Measurements from ENCODE around the gene CYP2A13. TPM values are rescaled to one million over a fixed set of nuclear protein-coding genes. Genes with fewer than 3 reads are reported as not detected.
A peak's percentile ranks its signal among the peaks of the same experiment; 100 is the strongest.
"Not testable (repeated sequence)": the region's sequence is repeated elsewhere in the genome, so short reads cannot be mapped to it uniquely, and the experiment has no call there.

The CYP2A13 gene
- total RNA-seq, 3 donors from 2014 or later, result not detected

GRCh38 chr19:41134616-41135015 is 46.4 kb downstream of the CYP2A13 start:
- intact Hi-C loops (cut with DNase I, micrococcal nuclease), result no loop called here
- H3K36me3 ChIP-seq (ENCODE audit: low read depth), result no peaks in the 10 kb centered on the region
- no peak for ATAC-seq

DNA sequence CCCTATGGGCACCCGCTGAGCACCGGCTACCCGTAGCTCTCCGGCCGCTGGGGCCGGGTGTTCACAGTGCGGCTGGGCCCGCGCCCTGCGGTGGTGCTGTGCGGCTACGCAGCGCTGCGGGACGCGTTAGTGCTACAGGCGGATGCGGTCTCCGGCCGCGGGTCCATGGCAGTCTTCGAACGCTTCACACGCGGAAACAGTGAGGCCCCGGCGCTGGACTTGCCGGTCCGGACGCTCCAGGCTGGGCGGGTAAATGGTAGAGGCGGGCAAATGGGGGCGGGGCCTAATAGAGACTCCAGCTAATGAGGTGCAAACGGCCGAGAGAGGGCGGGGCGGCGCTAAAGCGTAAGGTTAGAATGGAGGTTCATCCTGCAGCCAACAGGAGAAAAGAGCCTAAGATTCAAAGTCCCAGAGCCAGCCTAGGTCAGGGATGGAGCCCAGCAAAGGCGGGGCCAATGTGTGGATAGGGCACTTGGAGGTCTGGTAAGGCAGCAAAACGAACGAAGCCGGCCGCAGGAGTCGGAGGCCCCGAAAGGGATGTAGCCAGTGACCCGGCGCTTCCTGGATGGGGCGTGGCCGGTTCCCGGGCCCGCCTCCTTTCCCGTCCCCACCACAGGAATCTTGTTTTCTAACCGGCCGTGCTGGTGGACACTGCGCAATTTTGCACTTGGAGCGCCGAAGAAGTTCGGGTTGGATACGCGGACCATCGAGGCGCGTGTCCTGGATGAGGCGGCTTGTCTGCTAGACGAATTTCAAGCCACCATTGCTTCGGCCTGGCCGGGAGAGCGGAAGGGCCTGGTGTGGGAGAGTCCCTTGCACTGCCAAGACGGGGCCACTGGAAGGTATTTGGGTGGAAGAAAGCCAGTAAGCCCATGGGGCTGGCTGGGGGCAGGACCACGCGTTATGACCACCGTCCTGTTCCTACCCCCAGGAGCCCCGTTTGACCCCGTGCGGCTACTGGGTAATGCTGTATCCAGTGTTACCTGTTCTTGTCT is 47.4 kb downstream of the CYP2A13 start:
- ATAC-seq, result peak; percentile 96
- DNase-seq, result peak; percentile 73 to 84 (median 81)
- H3K36me3 ChIP-seq (ENCODE audit: low read depth); intact Hi-C loops (cut with DNase I, micrococcal nuclease); H3K9me3 ChIP-seq; H3K4me1 ChIP-seq (ENCODE audit: low read depth): not testable (repeated sequence)
- H3K4me3 ChIP-seq, result peak overlapping the region; percentile 11

More at GRCh38 chr19:41134616-41135015, 46.4 kb downstream of the CYP2A13 start:
- Histone ChIP-seq H3K4me1 (ENCODE audit: low read depth) (peaks cover 3% of the 10 kb centered on the region), H3K9me3 (no peaks in the 10 kb centered on the region), H3K4me3 (no peak overlapping the region)
- TF ChIP-seq, protein P1, sequence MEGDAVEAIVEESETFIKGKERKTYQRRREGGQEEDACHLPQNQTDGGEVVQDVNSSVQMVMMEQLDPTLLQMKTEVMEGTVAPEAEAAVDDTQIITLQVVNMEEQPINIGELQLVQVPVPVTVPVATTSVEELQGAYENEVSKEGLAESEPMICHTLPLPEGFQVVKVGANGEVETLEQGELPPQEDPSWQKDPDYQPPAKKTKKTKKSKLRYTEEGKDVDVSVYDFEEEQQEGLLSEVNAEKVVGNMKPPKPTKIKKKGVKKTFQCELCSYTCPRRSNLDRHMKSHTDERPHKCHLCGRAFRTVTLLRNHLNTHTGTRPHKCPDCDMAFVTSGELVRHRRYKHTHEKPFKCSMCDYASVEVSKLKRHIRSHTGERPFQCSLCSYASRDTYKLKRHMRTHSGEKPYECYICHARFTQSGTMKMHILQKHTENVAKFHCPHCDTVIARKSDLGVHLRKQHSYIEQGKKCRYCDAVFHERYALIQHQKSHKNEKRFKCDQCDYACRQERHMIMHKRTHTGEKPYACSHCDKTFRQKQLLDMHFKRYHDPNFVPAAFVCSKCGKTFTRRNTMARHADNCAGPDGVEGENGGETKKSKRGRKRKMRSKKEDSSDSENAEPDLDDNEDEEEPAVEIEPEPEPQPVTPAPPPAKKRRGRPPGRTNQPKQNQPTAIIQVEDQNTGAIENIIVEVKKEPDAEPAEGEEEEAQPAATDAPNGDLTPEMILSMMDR (IDR thresholded peaks at IDR 0.05), result no peak
- DNase-seq, result no peak

DNA sequence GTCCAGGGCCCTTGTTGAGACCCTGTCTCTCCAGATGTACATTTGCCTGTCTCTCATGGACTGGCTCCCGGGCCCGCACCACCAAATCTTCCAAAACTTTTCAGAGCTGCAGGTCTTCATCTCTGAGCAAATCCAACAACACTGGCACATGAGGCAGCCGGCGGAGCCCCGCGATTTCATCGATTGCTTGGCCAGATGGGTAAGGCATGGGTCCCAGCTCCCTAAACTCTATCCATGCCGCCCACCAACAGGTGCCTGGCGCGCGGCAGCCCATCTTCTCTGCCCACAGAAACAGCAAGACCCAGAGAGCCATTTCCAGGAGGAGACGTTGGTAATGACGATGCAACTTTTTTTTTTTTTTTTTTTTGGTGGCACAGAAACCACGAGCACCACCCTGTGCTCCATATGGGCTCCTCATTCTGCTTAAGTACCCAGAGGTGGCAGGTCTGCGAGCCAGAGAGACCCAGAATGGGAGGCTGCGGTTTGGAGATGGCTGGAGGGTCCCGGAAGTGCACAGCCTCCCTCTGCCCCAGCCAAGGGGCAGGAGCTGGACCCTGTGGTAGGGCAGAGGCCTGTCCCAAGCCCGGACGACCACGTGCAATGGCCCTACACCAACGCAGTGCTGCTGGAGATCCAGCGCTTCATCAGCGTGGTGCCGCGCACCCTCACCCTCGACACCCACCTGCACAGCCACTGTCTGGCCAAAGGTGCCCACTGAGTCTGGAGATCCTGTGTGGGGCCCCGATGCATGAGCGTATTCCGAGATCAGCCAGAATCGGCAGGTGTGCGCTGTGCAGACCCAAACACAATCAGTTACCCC is 48.6 kb downstream of the CYP2A13 start:
- TF ChIP-seq, protein P1 (IDR thresholded peaks at IDR 0.05), result no peak
- DNase-seq (no peak), ATAC-seq (no peak)
- intact Hi-C loops (cut with DNase I, micrococcal nuclease), result no loop called here
- H3K4me3 ChIP-seq, result no peak overlapping the region
- peaks cover 3% of the 10 kb centered on the region for H3K4me1 ChIP-seq (ENCODE audit: low read depth)
- H3K36me3 ChIP-seq (ENCODE audit: low read depth), result no peaks in the 10 kb centered on the region
- no peaks in the 10 kb centered on the region for H3K9me3 ChIP-seq

- DNase-seq (peak; percentile 70 to 99 (median 86)), ATAC-seq (peak; percentile 98)
- H3K4me3 ChIP-seq, result no peak overlapping the region
- no peaks in the 10 kb centered on the region for H3K9me3 ChIP-seq
- TF ChIP-seq, protein P1 (IDR thresholded peaks at IDR 0.05), result peak; percentile 60
- no peaks in the 10 kb centered on the region for H3K4me1 ChIP-seq (ENCODE audit: low read depth)
- intact Hi-C loops (cut with DNase I, micrococcal nuclease), result loop anchor here in 1 of 2 donors (10.0 kb wide), 1 partner anchor 170 kb away; no protein-coding TSS in a partner anchor
- H3K36me3 ChIP-seq (ENCODE audit: low read depth), result no peaks in the 10 kb centered on the region
Measured at GRCh38 chr19:41144403-41144802, 56.2 kb downstream of the CYP2A13 start.

Other genes starting within 250 kb of the CYP2A13 start
- under 1 TPM in 1 of 3 donors, not detected in 2; 0.61 TPM for gene CYP2A6, start 238.0 kb upstream of the CYP2A13 start, total RNA-seq
- gene CYP2A7, start 206.2 kb upstream of the CYP2A13 start, total RNA-seq, result not detected
- gene CYP2B6, start 97.2 kb upstream of the CYP2A13 start, total RNA-seq, result 10 to 100 TPM in 1 of 3 donors, 1 to 10 TPM in 2; 3.7 to 11.4 (median 6.0) TPM
- not detected for gene CYP2F1, start 26.0 kb downstream of the CYP2A13 start, total RNA-seq
- 10 to 100 TPM in 2 of 3 donors, 1 to 10 TPM in 1; 9.1 to 45.4 (median 41.2) TPM for gene CYP2S1, start 104.8 kb downstream of the CYP2A13 start, total RNA-seq
- 10 to 100 TPM in 2 of 3 donors, 1 to 10 TPM in 1; 7.3 to 93.6 (median 19.3) TPM for gene AXL, start 130.8 kb downstream of the CYP2A13 start, total RNA-seq
- gene HNRNPUL1, start 175.9 kb downstream of the CYP2A13 start, total RNA-seq, result 100 to 1,000 TPM; 155 to 234 (median 190) TPM
- gene CCDC97, start 221.7 kb downstream of the CYP2A13 start, total RNA-seq, result 10 to 100 TPM; 26.2 to 29.6 (median 27.0) TPM